ENCODE results near the gene SYNGR2. TPM values are rescaled to one million over a fixed set of nuclear protein-coding genes. Genes with fewer than 3 reads are reported as not detected.

Gene SYNGR2
- total RNA-seq, 2 donors from 2014 or later = 256 to 395 TPM

DNA sequence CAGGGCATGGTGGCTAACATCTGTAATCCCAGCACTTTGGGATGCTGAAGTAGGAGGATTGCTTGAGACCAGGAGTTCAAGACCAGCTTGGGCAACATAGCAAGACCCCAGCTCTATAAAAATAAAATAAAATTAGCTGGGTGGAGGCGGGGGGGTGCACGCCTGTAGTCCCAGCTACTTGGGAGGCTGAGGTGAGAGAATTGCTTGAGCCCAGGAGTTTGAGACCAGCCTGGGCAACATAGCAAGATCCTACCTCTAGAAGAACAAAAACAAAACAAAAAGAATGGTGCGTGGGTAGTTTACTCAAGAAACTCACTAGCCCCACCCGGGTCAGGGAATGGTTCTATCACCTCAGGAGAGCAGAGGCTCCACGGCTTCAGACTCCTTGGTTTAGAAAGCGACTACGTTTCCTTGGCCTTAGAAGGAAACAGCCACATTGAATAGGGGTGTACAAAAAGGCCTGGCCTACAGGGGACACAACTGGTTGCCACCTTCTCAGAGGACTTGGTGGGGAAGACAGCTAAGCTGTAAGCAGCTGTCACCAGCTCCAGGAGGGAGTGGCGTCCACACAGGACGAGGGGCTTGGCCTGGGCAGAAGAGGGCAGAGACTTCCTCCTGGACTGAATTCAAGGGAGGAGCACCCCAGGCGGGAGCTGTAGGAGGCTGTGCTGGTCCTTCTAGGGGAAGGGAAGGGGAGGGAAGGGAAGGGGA, 17.8 kb downstream of the SYNGR2 start:
- Histone ChIP-seq H3K9me3 (no peaks in the 10 kb centered on the region), H3K27ac (peak overlapping the region; percentile 63)

DNA sequence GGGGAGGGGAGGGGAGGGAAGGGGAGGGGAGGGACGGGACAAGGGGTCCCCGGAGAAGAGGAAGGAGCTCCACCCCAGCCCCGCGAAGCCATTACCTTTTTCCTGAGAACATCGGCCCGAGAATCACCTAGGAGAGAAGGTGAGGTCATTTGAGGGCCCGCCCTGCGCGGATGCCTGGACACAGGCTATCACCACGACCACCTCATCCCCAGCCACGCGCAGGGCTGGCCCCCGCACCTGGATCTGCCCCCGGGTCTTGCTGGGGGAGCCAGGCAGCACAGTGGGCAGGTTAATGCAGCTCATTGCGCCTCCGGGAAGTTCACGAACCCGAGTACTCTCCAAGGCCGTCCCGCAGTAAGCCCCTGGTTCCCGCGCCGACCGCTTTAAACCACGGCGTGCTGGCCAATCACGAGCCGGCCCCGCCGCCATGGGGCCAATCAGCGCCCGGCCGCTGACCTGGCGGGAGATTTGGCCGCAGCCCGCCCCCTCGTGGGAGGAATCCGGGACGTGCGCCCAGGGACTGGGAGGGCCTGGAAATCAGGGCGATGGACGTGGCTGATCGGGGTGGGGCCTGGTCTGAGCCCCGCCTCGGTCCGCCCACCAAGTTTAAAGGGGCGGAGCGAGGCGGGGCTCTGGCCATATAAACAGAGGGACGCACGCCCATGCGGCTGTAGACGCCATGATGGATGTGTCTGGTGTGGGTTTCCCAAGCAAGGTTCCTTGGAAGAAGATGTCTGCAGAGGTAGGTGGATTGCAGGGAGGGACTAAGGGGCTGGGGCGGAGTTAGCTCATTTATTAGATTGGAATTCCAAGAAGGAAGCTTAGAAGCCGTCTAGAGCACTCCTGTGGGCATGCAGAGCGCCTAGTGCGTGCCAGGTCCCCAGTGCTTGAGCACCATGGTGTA, 18.6 kb downstream of the SYNGR2 start, which contains the start of the genes AFMID and TK1:
Gene AFMID, plus strand, starts transcription at position 671 of the 904 bp plus-strand sequence. Its CDS starts 9 bp downstream, at position 680.
Gene TK1, minus strand, starts transcription at position 361 of the 904 bp plus-strand sequence. Its CDS starts 58 bp downstream, at position 303.
- peak within 1 kb of the TSS; percentile 84 for H3K27ac ChIP-seq
- H3K27me3 ChIP-seq = no peaks in the 10 kb centered on the region
- peak; percentile 98 for DNase-seq
- TF ChIP-seq, protein P1, sequence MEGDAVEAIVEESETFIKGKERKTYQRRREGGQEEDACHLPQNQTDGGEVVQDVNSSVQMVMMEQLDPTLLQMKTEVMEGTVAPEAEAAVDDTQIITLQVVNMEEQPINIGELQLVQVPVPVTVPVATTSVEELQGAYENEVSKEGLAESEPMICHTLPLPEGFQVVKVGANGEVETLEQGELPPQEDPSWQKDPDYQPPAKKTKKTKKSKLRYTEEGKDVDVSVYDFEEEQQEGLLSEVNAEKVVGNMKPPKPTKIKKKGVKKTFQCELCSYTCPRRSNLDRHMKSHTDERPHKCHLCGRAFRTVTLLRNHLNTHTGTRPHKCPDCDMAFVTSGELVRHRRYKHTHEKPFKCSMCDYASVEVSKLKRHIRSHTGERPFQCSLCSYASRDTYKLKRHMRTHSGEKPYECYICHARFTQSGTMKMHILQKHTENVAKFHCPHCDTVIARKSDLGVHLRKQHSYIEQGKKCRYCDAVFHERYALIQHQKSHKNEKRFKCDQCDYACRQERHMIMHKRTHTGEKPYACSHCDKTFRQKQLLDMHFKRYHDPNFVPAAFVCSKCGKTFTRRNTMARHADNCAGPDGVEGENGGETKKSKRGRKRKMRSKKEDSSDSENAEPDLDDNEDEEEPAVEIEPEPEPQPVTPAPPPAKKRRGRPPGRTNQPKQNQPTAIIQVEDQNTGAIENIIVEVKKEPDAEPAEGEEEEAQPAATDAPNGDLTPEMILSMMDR (IDR thresholded peaks at IDR 0.05) = peak; percentile 78
- H3K4me3 ChIP-seq = peak within 1 kb of the TSS; percentile 46
- peak within 1 kb of the TSS; percentile 73 to 77 for H3K9ac ChIP-seq (ENCODE audit: low read depth in 2 of 2, low read length in 2 of 2)
- H3K4me1 ChIP-seq = peaks cover 4% of the 10 kb centered on the region
- intact Hi-C loops (cut with DNase I) = no loop called here
- H3K36me3 ChIP-seq = no peaks in the 10 kb centered on the region
- H3K9me3 ChIP-seq = no peaks in the 10 kb centered on the region

More for the DNA sequence above, 17.8 kb downstream of the SYNGR2 start:
- intact Hi-C loops (cut with DNase I) = no loop called here
- TF ChIP-seq, protein P1 (IDR thresholded peaks at IDR 0.05) = no peak
- H3K4me1 ChIP-seq = peaks cover 4% of the 10 kb centered on the region
- peak; percentile 83 for DNase-seq
- no peak overlapping the region for H3K4me3 ChIP-seq
- no peaks in the 10 kb centered on the region for H3K36me3 ChIP-seq
- peak overlapping the region; percentile 73 to 77 for H3K9ac ChIP-seq (ENCODE audit: low read depth in 2 of 2, low read length in 2 of 2)
- H3K27me3 ChIP-seq = no peaks in the 10 kb centered on the region

DNA sequence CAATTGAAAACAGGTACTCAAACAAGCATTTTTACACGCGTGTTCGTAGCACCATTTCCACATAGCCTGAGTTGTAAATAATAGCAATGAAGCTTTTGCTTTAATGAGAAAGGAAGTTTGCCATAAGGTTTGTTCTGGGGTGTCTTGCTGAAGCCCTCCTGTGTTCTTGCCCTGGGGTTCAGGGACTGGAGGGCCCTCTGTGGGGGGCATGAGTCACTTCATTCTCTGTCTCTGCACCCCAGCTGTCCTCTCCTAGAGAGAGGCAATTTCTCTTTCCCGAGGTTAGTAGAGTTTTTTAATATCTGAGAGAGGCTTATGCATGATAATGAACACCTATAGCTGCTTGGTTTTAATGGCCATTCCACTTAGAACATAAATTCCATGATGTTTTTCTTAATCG, 28.3 kb downstream of the SYNGR2 start:
- TF ChIP-seq, protein P1 (IDR thresholded peaks at IDR 0.05) = no peak
- intact Hi-C loops (cut with DNase I) = no loop called here
- no peak for DNase-seq
- H3K36me3 ChIP-seq = no peaks in the 10 kb centered on the region
- H3K4me3 ChIP-seq = no peak overlapping the region
- H3K4me1 ChIP-seq = peaks cover 4% of the 10 kb centered on the region
- no peak overlapping the region for H3K27ac ChIP-seq
- no peak overlapping the region for H3K9ac ChIP-seq (ENCODE audit: low read depth in 2 of 2, low read length in 2 of 2)
- H3K9me3 ChIP-seq = no peaks in the 10 kb centered on the region
- no peaks in the 10 kb centered on the region for H3K27me3 ChIP-seq

DNA sequence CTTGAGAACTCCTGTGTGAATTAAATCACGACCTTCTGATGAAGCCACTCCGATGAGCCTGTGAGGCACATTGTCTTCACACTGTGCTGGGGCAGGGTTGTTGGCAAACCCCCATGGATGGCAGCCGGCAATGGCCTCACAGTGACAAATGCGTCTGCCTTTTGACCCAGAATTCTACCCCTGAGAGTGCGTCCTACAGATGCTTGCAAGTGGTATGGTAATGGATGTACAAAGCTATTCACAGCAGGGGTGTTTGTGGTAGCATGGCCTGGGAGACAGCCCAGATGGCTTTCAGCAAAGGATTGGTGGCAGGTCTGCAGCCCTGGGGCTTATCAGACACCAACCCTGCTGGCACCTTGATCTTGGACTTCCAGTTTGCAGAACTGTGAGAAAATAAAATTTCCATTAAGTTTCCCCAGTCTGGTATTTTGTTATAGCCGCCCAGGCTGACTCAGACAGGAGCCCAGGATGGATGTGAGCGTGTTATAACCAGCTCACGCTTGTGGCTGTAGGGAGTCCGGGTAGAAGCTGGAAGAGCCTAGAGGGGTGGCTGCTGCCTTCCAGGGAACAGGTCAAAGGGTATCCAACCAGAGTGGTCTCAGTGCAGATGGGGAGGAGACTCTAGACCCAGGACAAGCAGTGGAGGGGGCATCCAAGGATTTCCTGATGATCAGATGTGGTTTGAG, 28.9 kb downstream of the SYNGR2 start:
- Histone ChIP-seq H3K9me3 (no peaks in the 10 kb centered on the region), H3K27me3 (no peaks in the 10 kb centered on the region), H3K9ac (ENCODE audit: low read depth in 2 of 2, low read length in 2 of 2) (no peak overlapping the region), H3K4me1 (peaks cover 4% of the 10 kb centered on the region), H3K36me3 (no peaks in the 10 kb centered on the region), H3K4me3 (no peak overlapping the region), H3K27ac (no peak overlapping the region)
- TF ChIP-seq, protein P1 (IDR thresholded peaks at IDR 0.05) = no peak
- DNase-seq = no peak
- intact Hi-C loops (cut with DNase I) = no loop called here

DNA sequence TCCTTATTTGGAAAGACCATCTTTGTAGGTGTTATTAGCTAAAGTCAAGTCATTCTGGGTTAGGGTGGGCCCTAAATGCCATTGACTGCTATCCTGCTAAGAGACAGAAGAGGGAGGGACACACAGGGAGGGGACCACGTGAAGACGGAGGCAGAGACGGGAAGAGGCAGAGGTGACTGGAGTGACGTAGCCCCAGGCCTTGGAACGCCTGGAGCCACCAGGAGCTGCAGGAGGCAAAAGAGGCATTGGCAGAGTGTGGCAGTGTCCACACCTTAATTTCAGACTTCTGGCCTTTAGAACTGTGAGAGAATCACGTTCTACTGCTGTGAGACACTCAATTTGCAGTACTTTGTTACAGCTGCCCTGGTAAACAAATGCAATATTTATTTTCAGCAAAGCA, 32.1 kb downstream of the SYNGR2 start:
- Histone ChIP-seq H3K9ac (ENCODE audit: low read depth in 2 of 2, low read length in 2 of 2) (no peak overlapping the region), H3K4me1 (peaks cover 4% of the 10 kb centered on the region), H3K27ac (no peak overlapping the region), H3K27me3 (no peaks in the 10 kb centered on the region), H3K9me3 (no peaks in the 10 kb centered on the region), H3K4me3 (no peak overlapping the region), H3K36me3 (no peaks in the 10 kb centered on the region)
- intact Hi-C loops (cut with DNase I) = no loop called here
- DNase-seq = no peak
- TF ChIP-seq, protein P1 (IDR thresholded peaks at IDR 0.05) = no peak
